Mammary epithelial cell (primary cell): ENCODE results near the gene TBC1D22B.

Source experiments
- EZH2 ChIP-seq: IDR thresholded peaks from 2 replicates; pipeline ENCODE4 v1.6.1; 2012; ENCODE audit warnings: low read length, inconsistent platforms, borderline replicate concordance
- TF ChIP-seq, protein P1 (sequence below), 2 donors: IDR thresholded peaks in 1 of 2; conservative IDR thresholded peaks in 1 of 2; 2 replicates each; pipeline ENCODE4 v1.5.1; 2011 to 2012; ENCODE audit warnings: inconsistent platforms in 2 of 2, low read length in 2 of 2, mild to moderate bottlenecking in 2 of 2, control low read depth in 1 of 2, low read depth in 1 of 2; ENCODE audit not compliant: insufficient read depth in 1 of 2; ENCODE audit errors: extremely low read depth in 1 of 2

DNA sequence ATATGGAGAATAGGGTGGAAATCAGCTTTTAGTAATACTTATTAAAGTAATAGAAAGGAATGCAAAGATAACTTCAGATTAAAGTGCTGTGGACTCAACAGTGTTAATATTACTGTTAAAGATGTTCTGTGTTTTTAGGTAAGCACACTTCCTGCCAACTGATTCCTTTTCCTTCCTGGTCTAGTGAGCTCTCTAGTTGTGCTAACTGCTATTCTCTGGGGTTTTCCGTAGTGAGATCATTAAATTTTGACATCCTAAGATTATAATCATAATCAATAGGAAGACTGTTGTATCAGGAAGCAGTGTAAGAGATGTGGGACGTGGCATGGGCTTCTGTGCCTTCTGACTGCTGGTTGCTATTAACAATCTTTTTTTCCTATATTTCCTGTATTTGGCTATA, 1.6 kb downstream of the TBC1D22B start:
- TF ChIP-seq, protein P1, sequence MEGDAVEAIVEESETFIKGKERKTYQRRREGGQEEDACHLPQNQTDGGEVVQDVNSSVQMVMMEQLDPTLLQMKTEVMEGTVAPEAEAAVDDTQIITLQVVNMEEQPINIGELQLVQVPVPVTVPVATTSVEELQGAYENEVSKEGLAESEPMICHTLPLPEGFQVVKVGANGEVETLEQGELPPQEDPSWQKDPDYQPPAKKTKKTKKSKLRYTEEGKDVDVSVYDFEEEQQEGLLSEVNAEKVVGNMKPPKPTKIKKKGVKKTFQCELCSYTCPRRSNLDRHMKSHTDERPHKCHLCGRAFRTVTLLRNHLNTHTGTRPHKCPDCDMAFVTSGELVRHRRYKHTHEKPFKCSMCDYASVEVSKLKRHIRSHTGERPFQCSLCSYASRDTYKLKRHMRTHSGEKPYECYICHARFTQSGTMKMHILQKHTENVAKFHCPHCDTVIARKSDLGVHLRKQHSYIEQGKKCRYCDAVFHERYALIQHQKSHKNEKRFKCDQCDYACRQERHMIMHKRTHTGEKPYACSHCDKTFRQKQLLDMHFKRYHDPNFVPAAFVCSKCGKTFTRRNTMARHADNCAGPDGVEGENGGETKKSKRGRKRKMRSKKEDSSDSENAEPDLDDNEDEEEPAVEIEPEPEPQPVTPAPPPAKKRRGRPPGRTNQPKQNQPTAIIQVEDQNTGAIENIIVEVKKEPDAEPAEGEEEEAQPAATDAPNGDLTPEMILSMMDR (conservative IDR thresholded peaks at IDR 0.05 in 1 of 2, IDR thresholded peaks at IDR 0.05 in 1 of 2; ENCODE audit: extremely low read depth in 1 of 2, insufficient read depth in 1 of 2, low read depth in 1 of 2, low read length in 2 of 2): no peak
- TF ChIP-seq EZH2: no peak
